Tibial artery (tissue), 4 donors: Measurements from ENCODE around the gene CDCA3.

ENCODE experiments used
- DNase-seq, 2 donors: peaks; one replicate each; pipeline ENCODE4 v3.0.0-alpha.2; 2019
- H3K27ac ChIP-seq, 2 donors: fragments of 200-600 bp; sonication (generic) in 1 of 2; 1 replicate in 1 of 2; 2 replicates in 1 of 2; pipeline ENCODE4 v1.5.1; 2018 to 2019; ENCODE audit warnings: mild to moderate bottlenecking in 1 of 2
- H3K27me3 ChIP-seq, 2 donors: fragments of 200-600 bp; sonication (generic) in 1 of 2; one replicate each; pipeline versions ENCODE4 v1.5.1 to v1.6.0; 2016 to 2019
- H3K36me3 ChIP-seq, 3 donors: fragments of 200-600 bp; sonication (generic) in 2 of 3; one replicate each; pipeline ENCODE4 v1.5.1; 2016 to 2019; ENCODE audit warnings: mild to moderate bottlenecking in 2 of 3
- H3K4me1 ChIP-seq, 4 donors: fragments of 200-600 bp; sonication (generic) in 2 of 4; 1 replicate in 3 of 4; 2 replicates in 1 of 4; pipeline ENCODE4 v1.5.1; 2016 to 2019
- H3K4me3 ChIP-seq, 2 donors: fragments of 200-600 bp; sonication (generic) in 1 of 2; 1 replicate in 1 of 2; 2 replicates in 1 of 2; pipeline ENCODE4 v1.5.1; 2018 to 2019; ENCODE audit warnings: mild to moderate bottlenecking in 2 of 2
- H3K9me3 ChIP-seq, 3 donors: fragments of 200-600 bp; sonication (generic) in 1 of 3; one replicate each; pipeline ENCODE4 v1.5.1; 2016 to 2019
- CTCF ChIP-seq, 2 experiments: fragments of 200-600 bp in 1 of 2; fragments of 450-650 bp in 1 of 2; IDR thresholded peaks; one replicate each; pipeline ENCODE4 v1.5.1; 2017 to 2019; ENCODE audit warnings: antibody characterized with exemption in 2 of 2, mild to moderate bottlenecking in 1 of 2, moderate library complexity in 1 of 2
- intact Hi-C: fragments of 100-400 bp; cut with DNase I; formaldehyde crosslinking; loops from one replicate; pipeline ENCODE4 v1.15.0; 2023; ENCODE audit warnings: low total_unique reads

Gene CDCA3

GRCh38 chr12:6827437-6827911 is 23.6 kb downstream of the CDCA3 start:
- H3K4me1 ChIP-seq = peaks cover 0 to 41% (median 32%) of the 10 kb centered on the region in 4 donors
- DNase-seq = peak; percentile 93 to 94
- H3K27ac ChIP-seq = peak overlapping the region; percentile 87 to 91
- no peak for TF ChIP-seq CTCF (IDR thresholded peaks at IDR 0.05)
- intact Hi-C loops = loop anchor here (5.0 kb wide), 1 partner anchor 75 kb away; the partner anchor contains the start of gene MLF2
- H3K36me3 ChIP-seq = peaks cover 0 to 25% (median 4%) of the 10 kb centered on the region in 3 donors
- H3K4me3 ChIP-seq = peak overlapping the region; percentile 64 to 89
- H3K9me3 ChIP-seq = no peaks in the 10 kb centered on the region
- H3K27me3 ChIP-seq = peaks cover 0 to 26% of the 10 kb centered on the region in 2 donors

- H3K27me3 ChIP-seq = peaks cover 0 to 32% of the 10 kb centered on the region in 2 donors
- no peak for DNase-seq
- TF ChIP-seq CTCF (IDR thresholded peaks at IDR 0.05) = no peak
- H3K9me3 ChIP-seq = no peaks in the 10 kb centered on the region
- peaks cover 0 to 19% (median 4%) of the 10 kb centered on the region in 3 donors for H3K36me3 ChIP-seq
- intact Hi-C loops = loop anchor here (5.0 kb wide), 1 partner anchor 75 kb away; the partner anchor contains the start of gene MLF2
- no peak overlapping the region for H3K4me3 ChIP-seq
- H3K27ac ChIP-seq = peak overlapping the region; percentile 41 to 87
- peaks cover 0 to 46% (median 36%) of the 10 kb centered on the region in 4 donors for H3K4me1 ChIP-seq
Observed at GRCh38 chr12:6826734-6827436, 24.2 kb downstream of the CDCA3 start.

GRCh38 chr12:6826125-6826733 is 24.9 kb downstream of the CDCA3 start:
- no peak for DNase-seq
- Histone ChIP-seq H3K9me3 (no peaks in the 10 kb centered on the region), H3K4me1 (peaks cover 0 to 53% (median 42%) of the 10 kb centered on the region in 4 donors), H3K36me3 (peaks cover 0 to 13% (median 3%) of the 10 kb centered on the region in 3 donors), H3K4me3 (no peak overlapping the region), H3K27me3 (peaks cover 0 to 38% of the 10 kb centered on the region in 2 donors), H3K27ac (no peak overlapping the region)
- no peak for TF ChIP-seq CTCF (IDR thresholded peaks at IDR 0.05)
- intact Hi-C loops = loop anchor here (5.0 kb wide), 1 partner anchor 74 kb away; the partner anchor contains the start of gene MLF2

- Histone ChIP-seq H3K4me1 (peaks cover 0 to 54% (median 44%) of the 10 kb centered on the region in 4 donors), H3K9me3 (no peaks in the 10 kb centered on the region), H3K4me3 (no peak overlapping the region), H3K36me3 (peaks cover 0 to 6% (median 0%) of the 10 kb centered on the region in 3 donors), H3K27ac (no peak overlapping the region), H3K27me3 (peaks cover 0 to 43% of the 10 kb centered on the region in 2 donors)
- intact Hi-C loops = loop anchor here (5.0 kb wide), 1 partner anchor 73 kb away; the partner anchor contains the start of gene MLF2
- DNase-seq = peak; percentile 77 to 89
- peak; percentile 86 to 90 for TF ChIP-seq CTCF (IDR thresholded peaks at IDR 0.05)
Observed at GRCh38 chr12:6825398-6826124, 25.5 kb downstream of the CDCA3 start.

GRCh38 chr12:6824901-6825381 is 26.1 kb downstream of the CDCA3 start:
- TF ChIP-seq CTCF (IDR thresholded peaks at IDR 0.05) = no peak
- intact Hi-C loops = loop anchor here (5.0 kb wide), 1 partner anchor 73 kb away; the partner anchor contains the start of gene MLF2
- Histone ChIP-seq H3K4me3 (no peak overlapping the region), H3K27ac (no peak overlapping the region), H3K36me3 (no peaks in the 10 kb centered on the region), H3K4me1 (peaks cover 0 to 52% (median 43%) of the 10 kb centered on the region in 4 donors), H3K27me3 (peaks cover 0 to 49% of the 10 kb centered on the region in 2 donors), H3K9me3 (no peaks in the 10 kb centered on the region)
- no peak for DNase-seq
